Measurements from ENCODE around the gene TMEM117. TPM values are rescaled to one million over a fixed set of nuclear protein-coding genes. Genes with fewer than 3 reads are reported as not detected.

TMEM117 gene
- total and polyA plus RNA-seq, 8 donors: 1.8 to 6.1 (median 4.0) TPM

DNA sequence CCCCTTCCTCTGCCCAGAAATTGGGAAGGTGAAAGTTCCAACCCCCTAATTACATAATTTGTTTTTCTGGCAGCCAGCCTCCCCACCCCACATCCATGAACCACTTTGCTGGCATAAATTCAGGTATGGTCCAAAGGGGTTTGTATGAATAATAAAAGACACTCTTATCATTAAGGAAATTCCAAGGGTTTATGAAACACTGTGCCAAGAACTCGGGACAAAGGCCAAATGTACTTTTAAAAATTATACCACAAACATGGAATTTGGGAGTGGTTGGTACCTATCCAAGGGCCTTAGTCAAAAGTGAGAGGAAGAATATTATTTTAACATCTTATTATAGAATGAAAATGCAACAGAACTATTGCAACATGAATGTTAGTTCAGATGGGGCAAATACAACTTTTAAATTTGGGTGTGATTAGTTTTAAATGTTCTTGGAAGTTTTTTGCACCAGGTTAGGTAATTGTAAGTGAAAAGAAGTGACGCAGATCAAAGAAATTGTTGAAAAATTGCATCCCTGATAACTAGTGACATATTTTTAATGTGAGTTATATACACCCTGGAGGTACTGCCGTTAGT is 217.8 kb downstream of the TMEM117 start:
- H3K27ac ChIP-seq: no peak overlapping the region
- no peaks in the 10 kb centered on the region for H3K36me3 ChIP-seq
- no peak for DNase-seq
- intact Hi-C loops (cut with DNase I): no loop called here
- H3K4me3 ChIP-seq: no peak overlapping the region
- no peaks in the 10 kb centered on the region for H3K27me3 ChIP-seq
- H3K4me1 ChIP-seq: no peaks in the 10 kb centered on the region
- TF ChIP-seq, protein P1, sequence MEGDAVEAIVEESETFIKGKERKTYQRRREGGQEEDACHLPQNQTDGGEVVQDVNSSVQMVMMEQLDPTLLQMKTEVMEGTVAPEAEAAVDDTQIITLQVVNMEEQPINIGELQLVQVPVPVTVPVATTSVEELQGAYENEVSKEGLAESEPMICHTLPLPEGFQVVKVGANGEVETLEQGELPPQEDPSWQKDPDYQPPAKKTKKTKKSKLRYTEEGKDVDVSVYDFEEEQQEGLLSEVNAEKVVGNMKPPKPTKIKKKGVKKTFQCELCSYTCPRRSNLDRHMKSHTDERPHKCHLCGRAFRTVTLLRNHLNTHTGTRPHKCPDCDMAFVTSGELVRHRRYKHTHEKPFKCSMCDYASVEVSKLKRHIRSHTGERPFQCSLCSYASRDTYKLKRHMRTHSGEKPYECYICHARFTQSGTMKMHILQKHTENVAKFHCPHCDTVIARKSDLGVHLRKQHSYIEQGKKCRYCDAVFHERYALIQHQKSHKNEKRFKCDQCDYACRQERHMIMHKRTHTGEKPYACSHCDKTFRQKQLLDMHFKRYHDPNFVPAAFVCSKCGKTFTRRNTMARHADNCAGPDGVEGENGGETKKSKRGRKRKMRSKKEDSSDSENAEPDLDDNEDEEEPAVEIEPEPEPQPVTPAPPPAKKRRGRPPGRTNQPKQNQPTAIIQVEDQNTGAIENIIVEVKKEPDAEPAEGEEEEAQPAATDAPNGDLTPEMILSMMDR (IDR thresholded peaks at IDR 0.05): no peak
- no peak for ATAC-seq
- no peak for FAIRE-seq
- WGBS, 2 donors: 66 to 73% methylated on average over 3 of the region's 3 CpGs
- H3K9me3 ChIP-seq: no peaks in the 10 kb centered on the region

DNA sequence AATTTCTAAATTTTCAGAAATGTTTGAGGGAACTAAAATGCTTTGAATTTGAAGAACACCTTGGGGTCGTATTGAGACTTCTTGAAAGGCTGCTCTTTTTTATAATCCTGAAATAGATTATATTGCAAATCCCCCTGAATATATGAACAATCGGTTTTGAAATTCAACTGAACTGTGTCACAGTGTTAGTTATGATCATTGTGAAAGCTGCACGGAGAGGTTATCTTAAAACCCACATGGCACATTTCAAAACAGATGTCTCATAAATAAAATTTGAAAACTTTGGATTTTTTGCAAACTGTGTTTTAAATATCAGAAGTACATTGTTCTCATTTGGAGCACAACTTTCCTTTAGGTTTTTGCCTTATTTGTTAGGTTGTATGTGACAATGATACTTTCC is 218.4 kb downstream of the TMEM117 start:
- FAIRE-seq (no peak), ATAC-seq (no peak), DNase-seq (no peak)
- WGBS, 2 donors: 80 to 87% methylated on average over 3 of the region's 3 CpGs
- Histone ChIP-seq H3K27me3 (no peaks in the 10 kb centered on the region), H3K9me3 (no peaks in the 10 kb centered on the region), H3K27ac (no peak overlapping the region), H3K4me1 (no peaks in the 10 kb centered on the region), H3K36me3 (no peaks in the 10 kb centered on the region), H3K4me3 (no peak overlapping the region)
- intact Hi-C loops (cut with DNase I): no loop called here
- TF ChIP-seq, protein P1 (IDR thresholded peaks at IDR 0.05): no peak

DNA sequence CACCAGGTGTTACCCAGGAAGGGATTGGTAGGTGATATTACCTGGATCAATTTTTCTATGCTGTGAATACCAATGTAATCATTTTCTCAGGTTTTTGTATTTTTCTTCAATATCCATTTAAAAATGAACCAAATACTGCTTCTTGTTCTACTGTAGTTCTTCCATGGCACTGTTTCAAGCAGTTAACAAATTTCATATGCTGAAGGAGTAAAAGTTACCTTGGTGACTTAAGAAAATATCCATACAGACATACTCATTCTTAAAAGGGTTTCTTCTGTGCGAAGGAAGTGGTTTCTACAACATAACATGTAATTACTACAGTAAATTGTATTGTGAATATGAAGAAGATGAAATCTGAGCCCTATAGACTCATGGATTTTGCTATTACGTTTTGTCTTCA is 222.5 kb downstream of the TMEM117 start:
- DNase-seq (no peak), FAIRE-seq (no peak), ATAC-seq (no peak)
- no peaks in the 10 kb centered on the region for H3K36me3 ChIP-seq
- TF ChIP-seq, protein P1 (IDR thresholded peaks at IDR 0.05): no peak
- no peaks in the 10 kb centered on the region for H3K27me3 ChIP-seq
- WGBS, 2 donors: 95 to 97% methylated on average over 2 of the region's 2 CpGs
- H3K27ac ChIP-seq: no peak overlapping the region
- no peak overlapping the region for H3K4me3 ChIP-seq
- H3K9me3 ChIP-seq: no peaks in the 10 kb centered on the region
- H3K4me1 ChIP-seq: no peaks in the 10 kb centered on the region
- intact Hi-C loops (cut with DNase I): no loop called here

DNA sequence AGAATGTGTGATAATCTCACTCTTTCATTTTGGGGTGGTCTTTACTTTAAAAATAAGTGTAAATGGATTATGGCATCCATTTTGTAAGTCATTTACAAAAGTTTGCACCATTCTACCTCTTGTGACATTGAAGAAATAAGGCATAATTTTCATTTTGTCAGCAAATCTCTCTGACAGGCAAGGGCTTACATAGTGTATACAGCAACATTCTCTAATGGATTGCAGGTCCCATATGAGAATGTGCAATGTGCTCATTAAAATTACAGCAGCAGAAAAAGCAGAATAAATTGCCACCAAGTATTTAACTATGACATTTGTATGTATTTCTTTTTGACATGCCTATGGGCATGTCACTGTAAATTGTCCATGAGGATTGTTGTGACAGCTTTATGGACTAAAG is 223.6 kb downstream of the TMEM117 start:
- TF ChIP-seq, protein P1 (IDR thresholded peaks at IDR 0.05): no peak
- no peaks in the 10 kb centered on the region for H3K36me3 ChIP-seq
- no peaks in the 10 kb centered on the region for H3K9me3 ChIP-seq
- DNase-seq: no peak
- no peaks in the 10 kb centered on the region for H3K4me1 ChIP-seq
- H3K27ac ChIP-seq: no peak overlapping the region
- no peaks in the 10 kb centered on the region for H3K27me3 ChIP-seq
- ATAC-seq: no peak
- FAIRE-seq: no peak
- H3K4me3 ChIP-seq: no peak overlapping the region
- intact Hi-C loops (cut with DNase I): no loop called here

DNA sequence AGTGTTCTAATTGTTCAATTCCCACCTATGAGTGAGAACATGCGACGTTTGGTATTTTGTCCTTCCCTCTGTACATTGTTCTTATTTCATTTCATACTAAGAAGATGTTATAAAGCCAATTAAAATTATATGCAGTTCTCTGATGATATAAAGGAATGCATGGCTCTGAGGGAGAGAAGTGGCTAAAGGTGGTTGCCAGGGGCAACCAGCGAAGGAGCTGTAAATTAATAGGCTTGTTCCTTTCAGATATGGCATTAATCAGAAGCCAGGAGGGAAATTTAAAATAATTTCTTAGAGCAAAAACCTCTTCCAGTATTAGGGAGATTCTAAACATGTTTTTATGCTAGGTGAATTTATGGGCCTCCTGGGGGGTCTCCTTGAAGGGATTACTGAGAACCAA is 227.8 kb downstream of the TMEM117 start:
- Histone ChIP-seq H3K9me3 (no peaks in the 10 kb centered on the region), H3K4me1 (no peaks in the 10 kb centered on the region), H3K36me3 (no peaks in the 10 kb centered on the region), H3K4me3 (no peak overlapping the region), H3K27ac (no peak overlapping the region), H3K27me3 (no peaks in the 10 kb centered on the region)
- no peak for DNase-seq
- no peak for FAIRE-seq
- no peak for ATAC-seq
- TF ChIP-seq, protein P1 (IDR thresholded peaks at IDR 0.05): no peak
- intact Hi-C loops (cut with DNase I): no loop called here
- 94% methylated on average over 3 of the region's 3 CpGs for WGBS, 2 donors

Measured in pancreas (tissue), 10 donors.